ENCODE results near the gene RALY. TPM values are rescaled to one million over a fixed set of nuclear protein-coding genes. Genes with fewer than 3 reads are reported as not detected.

Gene RALY
- total RNA-seq, 1 experiment from 2014 or later, result 275 TPM

DNA sequence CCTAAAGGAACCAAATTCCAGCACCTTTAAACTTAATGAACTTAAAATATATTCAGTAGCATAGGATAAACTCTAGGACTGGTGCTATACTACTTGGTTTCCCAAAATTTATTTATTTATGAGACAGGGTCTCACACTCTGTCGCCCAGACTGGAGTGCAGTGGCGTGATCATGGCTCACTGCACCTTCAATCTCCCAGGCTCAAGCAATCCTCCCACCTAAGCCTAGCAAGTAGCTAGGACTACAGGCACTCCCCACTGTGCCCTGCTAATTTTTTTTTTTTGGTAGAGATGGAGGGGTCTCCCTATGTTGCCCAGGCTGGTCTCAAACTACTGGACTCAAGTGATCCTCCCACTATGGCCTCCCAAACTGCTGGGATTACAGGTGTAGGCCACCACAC lies 96.9 kb downstream of the RALY start:
- no peak for DNase-seq
- no peaks in the 10 kb centered on the region for H3K9me3 Mint-ChIP-seq (ENCODE audit: low read depth, unreplicated experiment)
- H3K4me3 Mint-ChIP-seq (ENCODE audit: low read depth, unreplicated experiment), result no peak overlapping the region
- no peaks in the 10 kb centered on the region for H3K27me3 Mint-ChIP-seq (ENCODE audit: unreplicated experiment)
- intact Hi-C loops (cut with micrococcal nuclease; ENCODE audit: unreplicated experiment), result no loop called here
- TF ChIP-seq, protein P1, sequence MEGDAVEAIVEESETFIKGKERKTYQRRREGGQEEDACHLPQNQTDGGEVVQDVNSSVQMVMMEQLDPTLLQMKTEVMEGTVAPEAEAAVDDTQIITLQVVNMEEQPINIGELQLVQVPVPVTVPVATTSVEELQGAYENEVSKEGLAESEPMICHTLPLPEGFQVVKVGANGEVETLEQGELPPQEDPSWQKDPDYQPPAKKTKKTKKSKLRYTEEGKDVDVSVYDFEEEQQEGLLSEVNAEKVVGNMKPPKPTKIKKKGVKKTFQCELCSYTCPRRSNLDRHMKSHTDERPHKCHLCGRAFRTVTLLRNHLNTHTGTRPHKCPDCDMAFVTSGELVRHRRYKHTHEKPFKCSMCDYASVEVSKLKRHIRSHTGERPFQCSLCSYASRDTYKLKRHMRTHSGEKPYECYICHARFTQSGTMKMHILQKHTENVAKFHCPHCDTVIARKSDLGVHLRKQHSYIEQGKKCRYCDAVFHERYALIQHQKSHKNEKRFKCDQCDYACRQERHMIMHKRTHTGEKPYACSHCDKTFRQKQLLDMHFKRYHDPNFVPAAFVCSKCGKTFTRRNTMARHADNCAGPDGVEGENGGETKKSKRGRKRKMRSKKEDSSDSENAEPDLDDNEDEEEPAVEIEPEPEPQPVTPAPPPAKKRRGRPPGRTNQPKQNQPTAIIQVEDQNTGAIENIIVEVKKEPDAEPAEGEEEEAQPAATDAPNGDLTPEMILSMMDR (IDR thresholded peaks at IDR 0.05; ENCODE audit: unreplicated experiment), result no peak
- H3K27ac Mint-ChIP-seq (ENCODE audit: unreplicated experiment), result peak overlapping the region; percentile 22
- CTCF ChIA-PET, result no interaction called here
- H3K4me1 Mint-ChIP-seq (ENCODE audit: low read depth, unreplicated experiment), result no peaks in the 10 kb centered on the region
- peaks cover 96% of the 10 kb centered on the region for H3K36me3 Mint-ChIP-seq (ENCODE audit: insufficient read depth, unreplicated experiment)
- no TSS peak for BruUV-seq (replicated peaks)

DNA sequence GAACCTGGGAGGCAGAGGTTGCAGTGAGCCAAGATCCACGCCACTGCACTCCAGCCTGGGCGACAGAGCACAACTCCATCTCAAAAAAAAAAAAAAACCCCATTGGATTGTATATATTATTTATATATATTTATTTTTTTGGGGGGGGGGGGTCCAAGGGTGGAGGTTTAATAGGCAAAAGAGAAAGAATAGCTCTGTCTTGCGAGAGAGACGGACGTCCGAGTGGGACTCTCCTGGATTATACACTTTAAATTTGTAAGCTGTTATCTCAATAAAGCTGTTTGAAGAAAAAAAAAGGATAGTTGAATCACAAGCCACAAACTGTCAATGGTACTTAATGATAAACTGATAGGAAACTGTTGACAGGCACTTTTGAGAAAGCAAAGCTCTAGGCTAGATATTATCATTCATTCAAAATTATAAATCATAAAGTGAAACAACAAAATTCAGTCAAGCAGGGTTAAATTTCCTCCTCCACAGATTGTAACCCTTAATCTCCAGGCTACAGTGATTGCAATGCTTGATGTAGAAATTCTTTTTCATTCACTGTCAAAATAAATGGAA lies 98.0 kb downstream of the RALY start:
- DNase-seq, result no peak
- Mint-ChIP-seq H3K27ac (ENCODE audit: unreplicated experiment) (no peak overlapping the region), H3K4me3 (ENCODE audit: low read depth, unreplicated experiment) (no peak overlapping the region), H3K9me3 (ENCODE audit: low read depth, unreplicated experiment) (no peaks in the 10 kb centered on the region), H3K4me1 (ENCODE audit: low read depth, unreplicated experiment) (no peaks in the 10 kb centered on the region), H3K36me3 (ENCODE audit: insufficient read depth, unreplicated experiment) (peaks cover 99% of the 10 kb centered on the region), H3K27me3 (ENCODE audit: unreplicated experiment) (no peaks in the 10 kb centered on the region)
- BruUV-seq (replicated peaks), result no TSS peak
- CTCF ChIA-PET, result interaction anchor here (0.6 to 2.1 kb wide), 4 partner anchors 21 to 866 kb away, joined by 3 to 9 read pairs (median 4); partner anchors contain the start of gene EIF2S2
- intact Hi-C loops (cut with micrococcal nuclease; ENCODE audit: unreplicated experiment), result no loop called here
- TF ChIP-seq, protein P1 (IDR thresholded peaks at IDR 0.05; ENCODE audit: unreplicated experiment), result no peak

DNA sequence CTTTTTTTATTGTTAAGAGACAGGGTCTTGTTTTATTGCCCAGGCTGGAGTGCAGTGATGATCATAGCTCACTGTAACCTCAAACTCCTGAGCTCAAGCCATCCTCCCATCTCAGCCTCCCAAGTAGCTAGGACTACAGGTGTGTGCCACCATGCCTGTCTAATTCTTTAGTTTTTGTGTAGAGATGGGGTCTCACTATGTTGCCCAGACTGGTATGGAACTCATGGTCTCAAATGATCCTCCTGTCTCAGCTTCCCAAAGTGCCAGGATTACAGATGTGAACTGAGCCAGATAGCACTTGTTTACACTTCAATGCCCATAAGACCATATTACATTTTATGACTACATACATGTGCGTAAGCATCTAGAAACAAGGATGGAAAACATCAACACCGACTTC lies 100.2 kb downstream of the RALY start:
- BruUV-seq (replicated peaks), result no TSS peak
- TF ChIP-seq, protein P1 (IDR thresholded peaks at IDR 0.05; ENCODE audit: unreplicated experiment), result no peak
- Mint-ChIP-seq H3K4me1 (ENCODE audit: low read depth, unreplicated experiment) (no peaks in the 10 kb centered on the region), H3K9me3 (ENCODE audit: low read depth, unreplicated experiment) (no peaks in the 10 kb centered on the region), H3K27me3 (ENCODE audit: unreplicated experiment) (no peaks in the 10 kb centered on the region), H3K36me3 (ENCODE audit: insufficient read depth, unreplicated experiment) (peaks cover 99% of the 10 kb centered on the region), H3K4me3 (ENCODE audit: low read depth, unreplicated experiment) (no peak overlapping the region), H3K27ac (ENCODE audit: unreplicated experiment) (no peak overlapping the region)
- CTCF ChIA-PET, result no interaction called here
- intact Hi-C loops (cut with micrococcal nuclease; ENCODE audit: unreplicated experiment), result no loop called here
- DNase-seq, result no peak

DNA sequence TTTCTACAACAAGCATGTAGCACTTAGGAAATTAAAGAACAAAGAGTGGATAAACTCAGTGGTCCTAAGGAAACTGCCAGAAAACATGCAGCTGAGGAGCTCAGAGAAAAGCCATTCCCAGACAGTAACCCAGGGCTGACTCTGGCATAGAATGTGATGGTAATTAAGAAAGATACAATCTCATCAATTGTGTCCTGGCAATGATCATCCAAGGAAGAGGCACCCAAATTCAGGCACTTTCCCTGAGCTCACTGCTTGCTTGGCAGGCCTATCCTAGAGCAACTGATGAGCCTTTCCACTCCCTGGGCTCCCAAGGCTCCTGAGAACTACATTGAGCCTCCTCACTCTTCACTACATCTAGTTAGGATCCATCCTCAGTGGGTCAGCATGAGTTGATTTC lies 102.1 kb downstream of the RALY start:
- BruUV-seq (replicated peaks), result no TSS peak
- H3K27ac Mint-ChIP-seq (ENCODE audit: unreplicated experiment), result no peak overlapping the region
- no peaks in the 10 kb centered on the region for H3K27me3 Mint-ChIP-seq (ENCODE audit: unreplicated experiment)
- CTCF ChIA-PET, result interaction anchor here (0.7 kb wide), 1 partner anchor 16 kb away, joined by 4 read pairs; the partner anchor contains the start of gene EIF2S2
- TF ChIP-seq, protein P1 (IDR thresholded peaks at IDR 0.05; ENCODE audit: unreplicated experiment), result no peak
- no peak overlapping the region for H3K4me3 Mint-ChIP-seq (ENCODE audit: low read depth, unreplicated experiment)
- no peak for DNase-seq
- intact Hi-C loops (cut with micrococcal nuclease; ENCODE audit: unreplicated experiment), result no loop called here
- H3K4me1 Mint-ChIP-seq (ENCODE audit: low read depth, unreplicated experiment), result no peaks in the 10 kb centered on the region
- no peaks in the 10 kb centered on the region for H3K9me3 Mint-ChIP-seq (ENCODE audit: low read depth, unreplicated experiment)
- H3K36me3 Mint-ChIP-seq (ENCODE audit: insufficient read depth, unreplicated experiment), result peaks cover 99% of the 10 kb centered on the region

Data from Calu3 (cell line).